NB4 (cell line): ENCODE measurements around the gene PAFAH1B1.
A peak's percentile ranks its signal among the peaks of the same experiment; 100 is the strongest.

Source experiments
- DNase-seq: peaks from one replicate; pipeline ENCODE4 v3.0.0; 2010; ENCODE audit warnings: low read depth
- H3K4me3 ChIP-seq: one replicate; pipeline ENCODE4 v1.5.1; 2011; ENCODE audit warnings: mild to moderate bottlenecking, low read depth, low read length, moderate library complexity
- MAX ChIP-seq: IDR thresholded peaks from 2 replicates; pipeline ENCODE4 v1.6.1; 2011; ENCODE audit warnings: low read depth, low read length
- MYC ChIP-seq: IDR thresholded peaks from 2 replicates; pipeline ENCODE4 v1.6.1; 2011; ENCODE audit warnings: low read depth, low read length
- POLR2A ChIP-seq: IDR thresholded peaks from 2 replicates; pipeline ENCODE4 v1.6.1; 2011; ENCODE audit warnings: mild to moderate bottlenecking; ENCODE audit not compliant: insufficient read length; ENCODE audit errors: extremely low read depth
- TF ChIP-seq, protein P1 (sequence below): IDR thresholded peaks from one replicate; pipeline ENCODE4 v1.5.1; 2012; ENCODE audit warnings: low read depth, low read length

The PAFAH1B1 gene

DNA sequence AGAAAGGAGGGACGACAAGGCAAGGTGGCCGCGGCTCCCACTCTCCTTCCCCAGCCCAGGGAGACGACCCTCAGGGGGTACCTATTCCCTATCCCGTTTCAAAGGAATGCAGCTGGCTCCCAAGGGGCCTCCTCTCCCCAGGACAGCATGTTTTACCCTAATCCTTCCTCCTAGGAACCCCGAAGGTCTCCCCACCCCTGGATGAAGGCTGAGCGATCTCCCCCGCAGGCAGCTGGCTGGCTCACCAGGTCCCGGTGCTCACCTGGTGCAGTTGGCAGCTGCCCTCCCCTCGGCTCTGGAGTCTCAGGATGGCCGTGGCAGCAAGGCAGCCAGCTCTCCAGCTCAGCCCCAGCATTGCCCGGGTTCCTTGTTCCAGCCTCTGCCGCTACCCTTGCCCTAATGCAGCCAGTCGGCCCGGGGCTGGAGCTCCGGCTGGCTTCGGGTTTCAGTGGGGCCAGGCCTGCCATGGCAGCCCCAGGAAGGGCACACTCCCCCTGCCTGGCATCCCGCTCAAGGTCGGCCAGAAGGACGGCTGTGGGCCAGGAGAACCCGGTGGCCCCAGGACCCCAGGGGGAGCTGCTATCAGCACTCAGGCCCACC, 113.6 kb downstream of the PAFAH1B1 start:
- no peak for DNase-seq
- H3K4me3 ChIP-seq = no peak overlapping the region
- TF ChIP-seq, protein P1, sequence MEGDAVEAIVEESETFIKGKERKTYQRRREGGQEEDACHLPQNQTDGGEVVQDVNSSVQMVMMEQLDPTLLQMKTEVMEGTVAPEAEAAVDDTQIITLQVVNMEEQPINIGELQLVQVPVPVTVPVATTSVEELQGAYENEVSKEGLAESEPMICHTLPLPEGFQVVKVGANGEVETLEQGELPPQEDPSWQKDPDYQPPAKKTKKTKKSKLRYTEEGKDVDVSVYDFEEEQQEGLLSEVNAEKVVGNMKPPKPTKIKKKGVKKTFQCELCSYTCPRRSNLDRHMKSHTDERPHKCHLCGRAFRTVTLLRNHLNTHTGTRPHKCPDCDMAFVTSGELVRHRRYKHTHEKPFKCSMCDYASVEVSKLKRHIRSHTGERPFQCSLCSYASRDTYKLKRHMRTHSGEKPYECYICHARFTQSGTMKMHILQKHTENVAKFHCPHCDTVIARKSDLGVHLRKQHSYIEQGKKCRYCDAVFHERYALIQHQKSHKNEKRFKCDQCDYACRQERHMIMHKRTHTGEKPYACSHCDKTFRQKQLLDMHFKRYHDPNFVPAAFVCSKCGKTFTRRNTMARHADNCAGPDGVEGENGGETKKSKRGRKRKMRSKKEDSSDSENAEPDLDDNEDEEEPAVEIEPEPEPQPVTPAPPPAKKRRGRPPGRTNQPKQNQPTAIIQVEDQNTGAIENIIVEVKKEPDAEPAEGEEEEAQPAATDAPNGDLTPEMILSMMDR = no peak
- TF ChIP-seq MAX = no peak
- no peak for TF ChIP-seq MYC
- TF ChIP-seq POLR2A = no peak

- H3K4me3 ChIP-seq = no peak overlapping the region
- TF ChIP-seq, protein P1 = peak; percentile 13
- no peak for TF ChIP-seq MAX
- peak; percentile 31 for DNase-seq
Measured at GRCh38 chr17:2707721-2708584, 114.5 kb downstream of the PAFAH1B1 start.

- TF ChIP-seq POLR2A (no peak), MAX (no peak), MYC (no peak)
- TF ChIP-seq, protein P1 = no peak
- peak overlapping the region; percentile 87 for H3K4me3 ChIP-seq
- no peak for DNase-seq
Measured at GRCh38 chr17:2708585-2709182, 115.2 kb downstream of the PAFAH1B1 start.

DNA sequence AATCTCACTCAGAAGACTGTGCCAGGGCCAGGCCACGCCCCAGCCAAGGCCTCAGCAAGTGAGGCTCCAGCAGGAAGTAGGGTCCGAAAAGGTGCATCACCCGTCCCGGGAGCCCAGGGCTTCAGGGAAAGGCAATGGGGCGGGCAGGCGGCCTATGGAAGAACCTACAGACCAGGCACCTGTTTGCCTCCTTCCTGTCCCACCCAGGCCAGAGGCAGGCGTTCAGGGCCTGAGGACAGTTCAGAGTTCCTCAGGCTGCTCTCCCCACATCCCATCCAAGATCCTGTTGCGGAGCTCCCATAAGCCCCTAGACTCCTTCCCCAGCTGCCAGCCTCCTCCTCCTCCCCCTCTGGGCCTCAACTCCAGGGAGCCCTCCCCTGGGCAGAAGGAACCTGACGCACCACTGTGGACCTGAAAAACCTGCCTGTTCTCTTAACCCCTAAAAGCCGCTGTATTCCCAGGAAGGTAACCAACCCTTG, 115.8 kb downstream of the PAFAH1B1 start:
- TF ChIP-seq, protein P1 = no peak
- peak overlapping the region; percentile 87 for H3K4me3 ChIP-seq
- DNase-seq = peak; percentile 65

- H3K4me3 ChIP-seq = peak overlapping the region; percentile 87
- peak; percentile 37 for DNase-seq
- no peak for TF ChIP-seq POLR2A
- no peak for TF ChIP-seq MYC
- TF ChIP-seq, protein P1 = no peak
- TF ChIP-seq MAX = no peak
Measured at GRCh38 chr17:2710071-2710802, 116.8 kb downstream of the PAFAH1B1 start.
